Mucosa of descending colon (tissue), 3 donors: ENCODE measurements around the gene PARP3. TPM values are rescaled to one million over a fixed set of nuclear protein-coding genes. Genes with fewer than 3 reads are reported as not detected.

ENCODE experiments used
- ATAC-seq: fragments of 200-7000 bp; cut with Tn5 transposase; one replicate; pipeline ENCODE4 v1.9.1; 2020; ENCODE audit warnings: mild to moderate bottlenecking, moderate library complexity
- DNase-seq, 3 donors: peaks; one replicate each; pipeline ENCODE4 v3.0.0-alpha.2; 2020
- H3K36me3 ChIP-seq: fragments of 200-600 bp; one replicate; pipeline ENCODE4 v1.8.0; 2021; ENCODE audit warnings: low read depth, mild to moderate bottlenecking
- H3K4me1 ChIP-seq: fragments of 200-600 bp; one replicate; pipeline ENCODE4 v1.8.0; 2021; ENCODE audit warnings: low read depth, mild to moderate bottlenecking
- H3K4me3 ChIP-seq: fragments of 200-600 bp; one replicate; pipeline ENCODE4 v1.8.0; 2021; ENCODE audit warnings: mild to moderate bottlenecking
- H3K9me3 ChIP-seq: fragments of 200-600 bp; one replicate; pipeline ENCODE4 v1.8.0; 2021; ENCODE audit warnings: mild to moderate bottlenecking
- CTCF ChIP-seq: fragments of 200-600 bp; IDR thresholded peaks from one replicate; pipeline ENCODE4 v1.8.0; 2022; ENCODE audit warnings: antibody characterized with exemption, mild to moderate bottlenecking
- intact Hi-C, 2 donors: fragments of 100-400 bp; cut with DNase I in 1 of 2; cut with micrococcal nuclease in 1 of 2; formaldehyde crosslinking; loops; one replicate each; pipeline versions ENCODE4 v1.11.0 to v1.11.1; 2022; cut with DNase I, micrococcal nuclease
- total RNA-seq, 3 donors: library from RNA; stranded (reverse); fragmentation: NEBNext Ultra II Directional in 2 of 3; extraction: Animal tissue kit (Norgen Biotek cat#: 25700) in 2 of 3; gene quantifications; one replicate each; pipeline versions ENCODE4 v1.2.1 to v1.2.4, GENCODE V29; 2021 to 2023
- donor health status: DM: no; HTN: no; CAD: no; lungs with moderate emphysema.
- donor health status: DM: no; HTN: no; CAD: no.
- donor health status: DM: no; HTN: yes; CAD: no.

PARP3 gene
- total RNA-seq, 3 donors from 2014 or later, result 27.0 to 34.0 (median 29.2) TPM

- Histone ChIP-seq H3K4me1 (peaks cover 21% of the 10 kb centered on the region), H3K9me3 (no peaks in the 10 kb centered on the region), H3K36me3 (no peaks in the 10 kb centered on the region), H3K4me3 (no peak overlapping the region)
- ATAC-seq (no peak), DNase-seq (no peak)
- TF ChIP-seq CTCF, result no peak
- intact Hi-C loops, result no loop called here
These were observed 55.0 kb downstream of the PARP3 start for GRCh38 chr3:51997172-51997571.

- Histone ChIP-seq H3K36me3 (no peaks in the 10 kb centered on the region), H3K9me3 (no peaks in the 10 kb centered on the region), H3K4me3 (no peak overlapping the region), H3K4me1 (peaks cover 21% of the 10 kb centered on the region)
- TF ChIP-seq CTCF, result no peak
- intact Hi-C loops, result no loop called here
- DNase-seq (no peak), ATAC-seq (no peak)
These were observed 55.9 kb downstream of the PARP3 start for GRCh38 chr3:51997935-51998596.

Other genes with a start within 250 kb of the PARP3 start
- under 1 TPM; 0.14 to 0.61 (median 0.22) TPM for gene GRM2, start 235.3 kb upstream of the PARP3 start, total RNA-seq
- not detected for gene IQCF6, start 163.1 kb upstream of the PARP3 start, total RNA-seq
- gene IQCF2, start 80.7 kb upstream of the PARP3 start, total RNA-seq, result not detected
- not detected for gene IQCF5, start 66.8 kb upstream of the PARP3 start, total RNA-seq
- gene IQCF1, start 39.0 kb upstream of the PARP3 start, total RNA-seq, result not detected
- gene RRP9, start 459 bp upstream of the PARP3 start, total RNA-seq, result 10 to 100 TPM; 11.9 to 15.7 (median 15.3) TPM
- under 1 TPM in 1 of 3 donors, not detected in 2; 0.22 TPM for gene GPR62, start 13.0 kb downstream of the PARP3 start, total RNA-seq
- gene PCBP4, start 25.1 kb downstream of the PARP3 start, total RNA-seq, result 10 to 100 TPM; 17.8 to 41.9 (median 25.9) TPM
- 10 to 100 TPM; 63.4 to 84.0 (median 81.0) TPM for gene ABHD14B, start 31.7 kb downstream of the PARP3 start, total RNA-seq
- 10 to 100 TPM in 1 of 3 donors, 1 to 10 TPM in 2; 6.3 to 14.8 (median 9.1) TPM for gene ABHD14A, start 32.7 kb downstream of the PARP3 start, total RNA-seq
- gene ACY1, start 41.2 kb downstream of the PARP3 start, total RNA-seq, result 100 to 1,000 TPM in 2 of 3 donors, 10 to 100 TPM in 1; 79.9 to 180 (median 133) TPM
- 100 to 1,000 TPM; 782 to 973 (median 946) TPM for gene RPL29, start 53.5 kb downstream of the PARP3 start, total RNA-seq
- 10 to 100 TPM in 1 of 3 donors, 1 to 10 TPM in 2; 6.9 to 12.3 (median 8.0) TPM for gene DUSP7, start 114.2 kb downstream of the PARP3 start, total RNA-seq
- 10 to 100 TPM in 1 of 3 donors, 1 to 10 TPM in 2; 2.9 to 12.1 (median 7.7) TPM for gene POC1A, start 212.1 kb downstream of the PARP3 start, total RNA-seq